ENCODE results near the gene SRC. TPM values are rescaled to one million over a fixed set of nuclear protein-coding genes. Genes with fewer than 3 reads are reported as not detected.

Gene SRC
- total and polyA plus RNA-seq, 2 experiments from 2014 or later = 8.0 to 25.9 TPM

DNA sequence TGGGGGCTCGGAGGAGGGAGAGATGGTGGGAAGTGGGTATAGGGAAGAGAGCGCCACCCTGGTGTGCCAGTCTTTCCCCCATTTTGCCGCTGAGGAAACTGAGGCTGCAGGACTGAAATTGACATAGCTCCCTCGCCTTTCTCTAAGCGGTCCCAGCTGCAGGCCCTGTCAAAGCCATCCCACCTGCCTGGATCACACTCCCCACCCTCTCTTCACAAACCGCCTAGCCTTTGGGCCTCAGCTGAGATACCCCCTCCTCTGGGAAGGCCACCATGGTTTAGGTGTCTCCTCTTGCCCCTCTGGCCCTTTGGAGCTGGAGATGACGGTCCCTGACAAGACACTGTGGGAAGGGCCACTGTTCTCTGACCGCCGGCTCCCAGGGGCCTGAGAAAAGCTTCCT, 16.9 kb downstream of the SRC start:
- ATAC-seq (no peak), DNase-seq (ENCODE audit: low spot score) (no peak)
- Mint-ChIP-seq H3K36me3 (ENCODE audit: low read depth) (peaks cover 28% of the 10 kb centered on the region), H3K27ac (no peak overlapping the region), H3K4me3 (no peak overlapping the region), H3K9me3 (peaks cover 5% of the 10 kb centered on the region; the same call in 2 of the 3 replicates), H3K4me1 (peaks cover 8% of the 10 kb centered on the region; the same call in 2 of the 3 replicates), H3K27me3 (ENCODE audit: insufficient read depth, low read depth, poor library complexity) (peaks cover 1% of the 10 kb centered on the region)
- Histone ChIP-seq H3K9me2 (ENCODE audit: insufficient read depth) (0 out of 2 replicates have a peak, but pooled peaks cover 2% of the 10 kb centered on the region), H3K27me3 (ENCODE audit: insufficient read depth) (no peaks in the 10 kb centered on the region), H3K79me2 (replicated peaks; ENCODE audit: insufficient read depth) (peaks cover 19% of the 10 kb centered on the region), H3K4me3 (no peak overlapping the region), H3K4me1 (ENCODE audit: insufficient read depth) (no peaks in the 10 kb centered on the region; the same call in 1 of the 2 replicates), H4K20me1 (replicated peaks; ENCODE audit: insufficient read depth) (peaks cover 3% of the 10 kb centered on the region; the same call in 1 of the 2 replicates), H2AFZ (no peak overlapping the region), H3K36me3 (ENCODE audit: insufficient read depth) (peaks cover 4% of the 10 kb centered on the region; the same call in 1 of the 2 replicates), H3K4me2 (no peak overlapping the region), H3F3A (replicated peaks; ENCODE audit: low read depth) (no peaks in the 10 kb centered on the region), H3K27ac (ENCODE audit: low read depth) (no peak overlapping the region)
- TF ChIP-seq EZH2phosphoT487 (IDR thresholded peaks at IDR 0.05; ENCODE audit: unreplicated experiment) (no peak), JUNB (IDR thresholded peaks at IDR 0.05; ENCODE audit: unreplicated experiment) (no peak), EZH2 (IDR thresholded peaks at IDR 0.05; ENCODE audit: low read depth, unreplicated experiment) (no peak), NANOG (IDR thresholded peaks at IDR 0.05; ENCODE audit: borderline replicate concordance) (no peak)
- TF ChIP-seq, protein P1, sequence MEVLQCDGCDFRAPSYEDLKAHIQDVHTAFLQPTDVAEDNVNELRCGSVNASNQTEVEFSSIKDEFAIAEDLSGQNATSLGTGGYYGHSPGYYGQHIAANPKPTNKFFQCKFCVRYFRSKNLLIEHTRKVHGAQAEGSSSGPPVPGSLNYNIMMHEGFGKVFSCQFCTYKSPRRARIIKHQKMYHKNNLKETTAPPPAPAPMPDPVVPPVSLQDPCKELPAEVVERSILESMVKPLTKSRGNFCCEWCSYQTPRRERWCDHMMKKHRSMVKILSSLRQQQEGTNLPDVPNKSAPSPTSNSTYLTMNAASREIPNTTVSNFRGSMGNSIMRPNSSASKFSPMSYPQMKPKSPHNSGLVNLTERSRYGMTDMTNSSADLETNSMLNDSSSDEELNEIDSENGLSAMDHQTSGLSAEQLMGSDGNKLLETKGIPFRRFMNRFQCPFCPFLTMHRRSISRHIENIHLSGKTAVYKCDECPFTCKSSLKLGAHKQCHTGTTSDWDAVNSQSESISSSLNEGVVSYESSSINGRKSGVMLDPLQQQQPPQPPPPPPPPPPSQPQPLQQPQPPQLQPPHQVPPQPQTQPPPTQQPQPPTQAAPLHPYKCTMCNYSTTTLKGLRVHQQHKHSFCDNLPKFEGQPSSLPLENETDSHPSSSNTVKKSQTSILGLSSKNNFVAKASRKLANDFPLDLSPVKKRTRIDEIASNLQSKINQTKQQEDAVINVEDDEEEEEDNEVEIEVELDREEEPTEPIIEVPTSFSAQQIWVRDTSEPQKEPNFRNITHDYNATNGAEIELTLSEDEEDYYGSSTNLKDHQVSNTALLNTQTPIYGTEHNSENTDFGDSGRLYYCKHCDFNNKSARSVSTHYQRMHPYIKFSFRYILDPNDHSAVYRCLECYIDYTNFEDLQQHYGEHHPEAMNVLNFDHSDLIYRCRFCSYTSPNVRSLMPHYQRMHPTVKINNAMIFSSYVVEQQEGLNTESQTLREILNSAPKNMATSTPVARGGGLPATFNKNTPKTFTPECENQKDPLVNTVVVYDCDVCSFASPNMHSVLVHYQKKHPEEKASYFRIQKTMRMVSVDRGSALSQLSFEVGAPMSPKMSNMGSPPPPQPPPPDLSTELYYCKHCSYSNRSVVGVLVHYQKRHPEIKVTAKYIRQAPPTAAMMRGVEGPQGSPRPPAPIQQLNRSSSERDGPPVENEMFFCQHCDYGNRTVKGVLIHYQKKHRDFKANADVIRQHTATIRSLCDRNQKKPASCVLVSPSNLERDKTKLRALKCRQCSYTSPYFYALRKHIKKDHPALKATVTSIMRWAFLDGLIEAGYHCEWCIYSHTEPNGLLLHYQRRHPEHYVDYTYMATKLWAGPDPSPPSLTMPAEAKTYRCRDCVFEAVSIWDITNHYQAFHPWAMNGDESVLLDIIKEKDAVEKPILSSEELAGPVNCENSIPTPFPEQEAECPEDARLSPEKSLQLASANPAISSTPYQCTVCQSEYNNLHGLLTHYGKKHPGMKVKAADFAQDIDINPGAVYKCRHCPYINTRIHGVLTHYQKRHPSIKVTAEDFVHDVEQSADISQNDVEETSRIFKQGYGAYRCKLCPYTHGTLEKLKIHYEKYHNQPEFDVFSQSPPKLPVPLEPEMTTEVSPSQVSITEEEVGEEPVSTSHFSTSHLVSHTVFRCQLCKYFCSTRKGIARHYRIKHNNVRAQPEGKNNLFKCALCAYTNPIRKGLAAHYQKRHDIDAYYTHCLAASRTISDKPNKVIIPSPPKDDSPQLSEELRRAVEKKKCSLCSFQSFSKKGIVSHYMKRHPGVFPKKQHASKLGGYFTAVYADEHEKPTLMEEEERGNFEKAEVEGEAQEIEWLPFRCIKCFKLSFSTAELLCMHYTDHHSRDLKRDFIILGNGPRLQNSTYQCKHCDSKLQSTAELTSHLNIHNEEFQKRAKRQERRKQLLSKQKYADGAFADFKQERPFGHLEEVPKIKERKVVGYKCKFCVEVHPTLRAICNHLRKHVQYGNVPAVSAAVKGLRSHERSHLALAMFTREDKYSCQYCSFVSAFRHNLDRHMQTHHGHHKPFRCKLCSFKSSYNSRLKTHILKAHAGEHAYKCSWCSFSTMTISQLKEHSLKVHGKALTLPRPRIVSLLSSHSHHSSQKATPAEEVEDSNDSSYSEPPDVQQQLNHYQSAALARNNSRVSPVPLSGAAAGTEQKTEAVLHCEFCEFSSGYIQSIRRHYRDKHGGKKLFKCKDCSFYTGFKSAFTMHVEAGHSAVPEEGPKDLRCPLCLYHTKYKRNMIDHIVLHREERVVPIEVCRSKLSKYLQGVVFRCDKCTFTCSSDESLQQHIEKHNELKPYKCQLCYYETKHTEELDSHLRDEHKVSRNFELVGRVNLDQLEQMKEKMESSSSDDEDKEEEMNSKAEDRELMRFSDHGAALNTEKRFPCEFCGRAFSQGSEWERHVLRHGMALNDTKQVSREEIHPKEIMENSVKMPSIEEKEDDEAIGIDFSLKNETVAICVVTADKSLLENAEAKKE (CRISPR knock-in tag; IDR thresholded peaks at IDR 0.05) = no peak
- TF ChIP-seq, protein P2, sequence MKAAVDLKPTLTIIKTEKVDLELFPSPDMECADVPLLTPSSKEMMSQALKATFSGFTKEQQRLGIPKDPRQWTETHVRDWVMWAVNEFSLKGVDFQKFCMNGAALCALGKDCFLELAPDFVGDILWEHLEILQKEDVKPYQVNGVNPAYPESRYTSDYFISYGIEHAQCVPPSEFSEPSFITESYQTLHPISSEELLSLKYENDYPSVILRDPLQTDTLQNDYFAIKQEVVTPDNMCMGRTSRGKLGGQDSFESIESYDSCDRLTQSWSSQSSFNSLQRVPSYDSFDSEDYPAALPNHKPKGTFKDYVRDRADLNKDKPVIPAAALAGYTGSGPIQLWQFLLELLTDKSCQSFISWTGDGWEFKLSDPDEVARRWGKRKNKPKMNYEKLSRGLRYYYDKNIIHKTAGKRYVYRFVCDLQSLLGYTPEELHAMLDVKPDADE (IDR thresholded peaks at IDR 0.05) = no peak
- TF ChIP-seq, protein P3, sequence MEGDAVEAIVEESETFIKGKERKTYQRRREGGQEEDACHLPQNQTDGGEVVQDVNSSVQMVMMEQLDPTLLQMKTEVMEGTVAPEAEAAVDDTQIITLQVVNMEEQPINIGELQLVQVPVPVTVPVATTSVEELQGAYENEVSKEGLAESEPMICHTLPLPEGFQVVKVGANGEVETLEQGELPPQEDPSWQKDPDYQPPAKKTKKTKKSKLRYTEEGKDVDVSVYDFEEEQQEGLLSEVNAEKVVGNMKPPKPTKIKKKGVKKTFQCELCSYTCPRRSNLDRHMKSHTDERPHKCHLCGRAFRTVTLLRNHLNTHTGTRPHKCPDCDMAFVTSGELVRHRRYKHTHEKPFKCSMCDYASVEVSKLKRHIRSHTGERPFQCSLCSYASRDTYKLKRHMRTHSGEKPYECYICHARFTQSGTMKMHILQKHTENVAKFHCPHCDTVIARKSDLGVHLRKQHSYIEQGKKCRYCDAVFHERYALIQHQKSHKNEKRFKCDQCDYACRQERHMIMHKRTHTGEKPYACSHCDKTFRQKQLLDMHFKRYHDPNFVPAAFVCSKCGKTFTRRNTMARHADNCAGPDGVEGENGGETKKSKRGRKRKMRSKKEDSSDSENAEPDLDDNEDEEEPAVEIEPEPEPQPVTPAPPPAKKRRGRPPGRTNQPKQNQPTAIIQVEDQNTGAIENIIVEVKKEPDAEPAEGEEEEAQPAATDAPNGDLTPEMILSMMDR (conservative IDR thresholded peaks at IDR 0.05; ENCODE audit: low read depth in 2 of 2) = no peak
